Urinary bladder (tissue), 4 donors: ENCODE data around the gene ITGA3. TPM values are rescaled to one million over a fixed set of nuclear protein-coding genes. Genes with fewer than 3 reads are reported as not detected.

ENCODE experiments used
- DNase-seq: peaks from one replicate; pipeline ENCODE4 v3.0.0-alpha.2; 2015; ENCODE audit errors: extremely low spot score
- H3K27ac ChIP-seq: one replicate; pipeline ENCODE4 v1.5.1; 2013; ENCODE audit warnings: low read depth, mild to moderate bottlenecking, moderate library complexity
- H3K36me3 ChIP-seq: one replicate; pipeline ENCODE4 v1.6.1; 2013; ENCODE audit warnings: mild to moderate bottlenecking, moderate library complexity; ENCODE audit not compliant: insufficient read depth
- H3K4me1 ChIP-seq: one replicate; pipeline ENCODE4 v1.6.1; 2013; ENCODE audit warnings: mild to moderate bottlenecking, moderate library complexity; ENCODE audit not compliant: insufficient read depth
- H3K4me3 ChIP-seq: one replicate; pipeline ENCODE4 v1.5.1; 2013; ENCODE audit warnings: low read depth, low read length
- WGBS: extraction: QIAGEN DNeasy Blood & Tissue Kit; methylation state at CpG from one replicate; pipeline ENCODE4 v1.1.7; 2013; 5-methylcytosine and 5-hydroxymethylcytosine counted together
- polyA plus RNA-seq: library from polyadenylated mRNA; stranded (reverse); fragments of 200-250 nt; gene quantifications from one replicate; pipeline ENCODE4 v1.2.3, GENCODE V29; 2013
- total RNA-seq: library from RNA; depleted of rRNA; stranded (reverse); fragments of >200 nt; gene quantifications from one replicate; pipeline ENCODE4 v1.2.3, GENCODE V29; 2014
- donor health status: healthy with polysubstance abuse.
- donor health status: healthy.

ITGA3 gene
- total and polyA plus RNA-seq, 2 donors: 26.0 to 54.9 TPM

DNA sequence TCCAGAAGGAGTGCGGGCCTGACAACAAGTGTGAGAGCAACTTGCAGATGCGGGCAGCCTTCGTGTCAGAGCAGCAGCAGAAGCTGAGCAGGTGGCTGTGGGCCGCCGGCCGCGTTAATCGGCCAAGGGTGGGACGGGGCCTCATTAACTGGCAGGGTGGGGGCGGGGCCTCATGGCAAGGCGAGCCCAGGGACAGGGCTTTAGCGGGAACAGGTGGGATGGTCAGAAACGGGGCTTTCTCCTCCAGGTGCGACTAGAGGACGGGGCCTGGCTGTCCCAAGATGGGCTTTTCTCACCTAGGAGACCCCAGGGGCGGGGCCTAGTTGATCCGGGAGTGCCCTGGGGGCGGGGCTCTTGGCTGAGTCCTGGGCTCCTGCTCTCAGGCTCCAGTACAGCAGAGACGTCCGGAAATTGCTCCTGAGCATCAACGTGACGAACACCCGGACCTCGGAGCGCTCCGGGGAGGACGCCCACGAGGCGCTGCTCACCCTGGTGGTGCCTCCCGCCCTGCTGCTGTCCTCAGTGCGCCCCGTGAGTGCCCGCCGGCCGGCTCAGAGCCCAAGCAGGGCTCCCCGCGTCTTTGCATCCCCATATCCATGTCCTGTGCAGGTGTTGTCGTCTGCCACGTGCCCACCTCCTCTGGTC is 20.8 kb downstream of the ITGA3 start:
- 66% methylated on average over 39 of the region's 39 CpGs for WGBS
- Histone ChIP-seq H3K27ac (no peak overlapping the region), H3K36me3 (peaks cover 4% of the 10 kb centered on the region), H3K4me1 (no peaks in the 10 kb centered on the region), H3K4me3 (no peak overlapping the region)
- DNase-seq: no peak

DNA sequence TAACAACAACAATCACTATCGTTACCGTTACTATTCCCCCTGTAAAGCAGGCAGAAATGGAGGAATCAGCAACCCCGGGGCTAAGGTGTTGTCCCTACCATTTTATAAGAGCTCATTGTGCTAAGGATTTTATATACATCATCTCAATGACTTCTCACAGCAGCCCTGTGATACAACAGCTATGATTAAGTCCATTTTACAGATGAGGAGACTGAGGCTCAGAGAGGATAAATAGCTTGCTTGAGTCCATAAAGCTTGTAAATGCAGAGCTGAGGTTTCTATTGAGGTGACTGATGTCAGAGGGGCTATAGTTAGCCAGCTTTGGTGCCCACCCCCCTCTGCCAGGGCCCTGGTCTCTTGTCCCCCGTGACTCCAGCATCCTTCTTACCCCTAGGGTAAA is 22.5 kb downstream of the ITGA3 start:
- H3K4me1 ChIP-seq: no peaks in the 10 kb centered on the region
- H3K4me3 ChIP-seq: no peak overlapping the region
- 96% methylated on average over 4 of the region's 4 CpGs for WGBS
- no peak for DNase-seq
- H3K36me3 ChIP-seq: peaks cover 4% of the 10 kb centered on the region
- no peak overlapping the region for H3K27ac ChIP-seq

DNA sequence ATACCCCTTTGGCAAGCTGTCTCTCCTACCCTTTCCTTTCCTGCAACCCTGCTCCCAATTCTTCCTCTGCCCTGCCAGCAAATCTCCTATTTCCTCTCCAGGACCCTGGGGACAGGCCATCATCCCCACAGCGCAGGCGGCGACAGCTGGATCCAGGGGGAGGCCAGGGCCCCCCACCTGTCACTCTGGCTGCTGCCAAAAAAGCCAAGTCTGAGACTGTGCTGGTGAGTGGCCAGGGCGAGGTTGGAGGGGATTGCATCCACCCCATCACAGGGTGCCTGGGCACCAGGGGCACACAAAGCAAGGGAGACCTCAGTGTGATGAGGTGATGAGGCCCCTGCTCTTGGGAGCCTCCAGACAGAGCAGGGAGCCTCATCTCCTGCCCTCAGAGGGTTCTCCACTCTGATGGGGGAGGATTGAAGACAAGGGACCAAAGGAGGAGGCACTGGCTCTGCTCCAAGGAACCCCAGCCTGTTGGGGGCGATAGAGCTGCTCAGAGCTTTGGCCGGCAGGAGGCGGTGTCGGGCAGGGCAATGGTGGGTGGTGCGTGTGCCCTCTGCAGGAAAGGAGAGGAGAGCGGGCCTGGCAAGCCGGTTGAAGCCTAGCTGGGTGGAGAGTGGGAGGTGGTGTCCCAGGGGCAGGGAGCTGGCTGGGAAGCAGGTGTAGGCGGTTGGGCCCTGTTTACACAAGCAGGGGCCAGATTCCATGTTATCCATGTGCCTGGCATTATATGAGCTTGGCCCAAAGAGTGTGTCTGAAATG is 23.6 kb downstream of the ITGA3 start:
- no peak for DNase-seq
- Histone ChIP-seq H3K27ac (no peak overlapping the region), H3K4me1 (no peaks in the 10 kb centered on the region), H3K4me3 (no peak overlapping the region), H3K36me3 (peaks cover 4% of the 10 kb centered on the region)
- WGBS: 77% methylated on average over 12 of the region's 12 CpGs

DNA sequence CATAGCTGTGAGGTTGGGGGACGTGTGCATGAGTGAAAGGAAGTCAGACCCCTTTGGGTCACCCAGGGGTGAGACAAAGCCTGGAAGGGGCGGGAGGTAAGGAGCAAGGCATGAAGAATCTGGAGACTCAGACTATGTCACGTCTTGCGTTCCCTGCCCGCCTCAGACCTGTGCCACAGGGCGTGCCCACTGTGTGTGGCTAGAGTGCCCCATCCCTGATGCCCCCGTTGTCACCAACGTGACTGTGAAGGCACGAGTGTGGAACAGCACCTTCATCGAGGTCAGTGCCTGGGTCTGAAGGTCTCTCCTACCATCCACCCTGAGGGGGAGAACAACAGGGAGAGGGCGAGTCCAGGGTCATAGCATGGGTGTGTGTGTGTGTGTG is 24.2 kb downstream of the ITGA3 start:
- peaks cover 4% of the 10 kb centered on the region for H3K36me3 ChIP-seq
- 89% methylated on average over 11 of the region's 11 CpGs for WGBS
- no peaks in the 10 kb centered on the region for H3K4me1 ChIP-seq
- no peak overlapping the region for H3K27ac ChIP-seq
- H3K4me3 ChIP-seq: no peak overlapping the region
- no peak for DNase-seq

DNA sequence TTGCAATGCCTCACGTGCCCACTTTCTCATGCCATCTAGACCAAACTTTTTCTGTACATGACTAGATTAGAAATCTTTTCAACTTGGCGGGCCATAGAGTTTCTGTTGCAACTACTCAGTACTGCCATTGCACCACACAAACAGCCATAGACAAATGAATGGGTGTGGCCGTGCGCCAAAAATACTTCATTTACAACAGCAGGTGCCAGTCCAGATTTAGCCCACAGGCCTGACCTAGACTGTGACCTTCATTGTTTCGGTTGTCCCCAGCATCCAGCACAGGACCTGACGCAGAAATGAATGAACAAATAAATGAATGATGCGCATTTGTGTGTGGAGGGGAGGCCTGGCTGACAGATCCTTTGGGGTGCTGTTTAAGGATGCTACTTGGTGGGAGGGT is 24.9 kb downstream of the ITGA3 start:
- Histone ChIP-seq H3K4me3 (no peak overlapping the region), H3K36me3 (peaks cover 4% of the 10 kb centered on the region), H3K27ac (no peak overlapping the region), H3K4me1 (no peaks in the 10 kb centered on the region)
- WGBS: 90% methylated on average over 7 of the region's 7 CpGs
- DNase-seq: no peak

DNA sequence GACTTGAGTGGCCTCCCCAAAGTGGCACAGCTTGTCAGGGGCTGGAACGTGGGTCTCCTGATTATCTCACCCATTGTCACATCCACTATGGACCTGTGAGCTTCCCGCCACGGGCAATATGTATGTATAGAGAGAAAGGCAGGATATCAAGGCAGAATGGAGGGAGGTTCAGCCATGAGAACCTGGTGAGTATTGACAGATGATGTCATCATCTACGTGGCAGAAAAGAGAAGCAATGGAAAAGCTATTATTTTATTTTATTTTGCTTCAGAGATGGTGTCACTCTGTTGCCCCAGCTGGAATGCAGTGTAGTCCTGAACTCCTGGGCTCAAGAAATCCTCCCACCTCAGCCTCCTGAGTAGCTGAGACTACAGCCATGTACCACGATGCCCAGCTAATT is 25.8 kb downstream of the ITGA3 start:
- H3K27ac ChIP-seq: no peak overlapping the region

DNA sequence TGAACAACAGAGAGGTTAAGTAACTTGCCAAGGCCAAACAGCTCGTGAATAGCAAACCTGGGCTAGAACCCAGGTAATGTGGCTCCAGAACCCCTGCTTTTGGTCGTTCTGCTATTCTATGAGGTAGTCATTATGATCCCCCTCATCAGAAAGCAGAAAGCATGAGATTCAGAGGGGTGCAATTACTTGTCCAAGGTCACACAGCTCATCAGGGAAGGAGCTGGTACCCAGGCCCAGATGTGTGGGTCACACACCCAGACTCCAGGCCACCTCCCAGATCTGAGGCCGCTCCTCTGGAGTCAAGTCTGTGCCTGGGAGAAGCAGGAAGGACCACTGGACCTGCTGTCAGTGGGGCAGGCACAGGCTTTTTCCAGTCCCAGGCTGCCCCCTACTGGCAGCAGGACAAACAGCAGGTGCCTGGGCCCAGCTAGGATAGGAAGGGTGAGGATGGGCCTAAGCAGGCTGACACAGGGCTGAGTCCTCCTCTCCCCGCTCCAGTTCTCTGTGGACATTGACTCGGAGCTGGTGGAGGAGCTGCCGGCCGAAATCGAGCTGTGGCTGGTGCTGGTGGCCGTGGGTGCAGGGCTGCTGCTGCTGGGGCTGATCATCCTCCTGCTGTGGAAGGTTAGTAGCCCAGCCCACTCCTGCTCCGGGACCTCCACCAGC is 31.5 kb downstream of the ITGA3 start:
- 46% methylated on average over 10 of the region's 10 CpGs for WGBS
- H3K36me3 ChIP-seq: peaks cover 3% of the 10 kb centered on the region
- H3K4me3 ChIP-seq: no peak overlapping the region
- DNase-seq: no peak
- no peaks in the 10 kb centered on the region for H3K4me1 ChIP-seq
- H3K27ac ChIP-seq: no peak overlapping the region

More for the DNA sequence above, 25.8 kb downstream of the ITGA3 start:
- 81% methylated on average over 5 of the region's 5 CpGs for WGBS
- Histone ChIP-seq H3K4me1 (no peaks in the 10 kb centered on the region), H3K4me3 (no peak overlapping the region), H3K36me3 (peaks cover 4% of the 10 kb centered on the region)
- DNase-seq: no peak

DNA sequence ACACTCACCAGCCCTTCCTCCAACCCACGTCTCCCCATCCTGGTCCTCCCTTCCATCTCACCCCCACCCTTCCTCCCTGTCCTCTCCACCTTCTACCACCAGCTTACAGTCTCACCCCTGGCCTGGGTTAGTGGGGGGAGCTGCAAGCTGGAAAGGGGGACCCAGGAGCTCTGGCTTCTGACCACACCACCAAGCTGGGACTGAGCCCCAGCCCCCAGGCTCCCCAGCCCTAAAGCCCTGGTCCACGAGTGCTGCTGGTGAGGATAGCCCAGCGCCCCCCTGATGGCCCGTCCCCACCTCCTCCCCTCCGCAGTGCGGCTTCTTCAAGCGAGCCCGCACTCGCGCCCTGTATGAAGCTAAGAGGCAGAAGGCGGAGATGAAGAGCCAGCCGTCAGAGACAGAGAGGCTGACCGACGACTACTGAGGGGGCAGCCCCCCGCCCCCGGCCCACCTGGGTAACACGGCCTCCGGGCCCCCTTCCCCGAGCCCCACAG is 32.0 kb downstream of the ITGA3 start:
- no peaks in the 10 kb centered on the region for H3K4me1 ChIP-seq
- H3K4me3 ChIP-seq: no peak overlapping the region
- peaks cover 3% of the 10 kb centered on the region for H3K36me3 ChIP-seq
- H3K27ac ChIP-seq: no peak overlapping the region
- DNase-seq: no peak
- 79% methylated on average over 19 of the region's 19 CpGs for WGBS

DNA sequence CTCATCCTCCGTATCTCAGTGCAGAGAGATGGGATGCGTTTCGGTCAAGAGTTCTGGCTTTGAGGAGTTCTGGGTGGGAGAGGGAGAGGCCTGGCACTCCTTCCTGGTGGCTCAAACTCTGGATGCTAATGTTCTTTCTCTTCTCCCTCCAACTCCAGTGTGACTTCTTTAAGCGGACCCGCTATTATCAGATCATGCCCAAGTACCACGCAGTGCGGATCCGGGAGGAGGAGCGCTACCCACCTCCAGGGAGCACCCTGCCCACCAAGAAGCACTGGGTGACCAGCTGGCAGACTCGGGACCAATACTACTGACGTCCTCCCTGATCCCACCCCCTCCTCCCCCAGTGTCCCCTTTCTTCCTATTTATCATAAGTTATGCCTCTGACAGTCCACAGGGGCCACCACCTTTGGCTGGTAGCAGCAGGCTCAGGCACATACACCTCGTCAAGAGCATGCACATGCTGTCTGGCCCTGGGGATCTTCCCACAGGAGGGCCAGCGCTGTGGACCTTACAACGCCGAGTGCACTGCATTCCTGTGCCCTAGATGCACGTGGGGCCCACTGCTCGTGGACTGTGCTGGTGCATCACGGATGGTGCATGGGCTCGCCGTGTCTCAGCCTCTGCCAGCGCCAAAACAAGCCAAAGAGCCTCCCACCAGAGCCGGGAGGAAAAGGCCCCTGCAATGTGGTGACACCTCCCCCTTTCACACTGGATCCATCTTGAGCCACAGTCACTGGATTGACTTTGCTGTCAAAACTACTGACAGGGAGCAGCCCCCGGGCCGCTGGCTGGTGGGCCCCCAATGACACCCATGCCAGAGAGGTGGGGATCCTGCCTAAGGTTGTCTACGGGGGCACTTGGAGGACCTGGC is 33.3 kb downstream of the ITGA3 start:
- Histone ChIP-seq H3K36me3 (peaks cover 3% of the 10 kb centered on the region), H3K4me1 (no peaks in the 10 kb centered on the region), H3K4me3 (no peak overlapping the region), H3K27ac (no peak overlapping the region)
- WGBS: 79% methylated on average over 25 of the region's 25 CpGs
- DNase-seq: no peak

DNA sequence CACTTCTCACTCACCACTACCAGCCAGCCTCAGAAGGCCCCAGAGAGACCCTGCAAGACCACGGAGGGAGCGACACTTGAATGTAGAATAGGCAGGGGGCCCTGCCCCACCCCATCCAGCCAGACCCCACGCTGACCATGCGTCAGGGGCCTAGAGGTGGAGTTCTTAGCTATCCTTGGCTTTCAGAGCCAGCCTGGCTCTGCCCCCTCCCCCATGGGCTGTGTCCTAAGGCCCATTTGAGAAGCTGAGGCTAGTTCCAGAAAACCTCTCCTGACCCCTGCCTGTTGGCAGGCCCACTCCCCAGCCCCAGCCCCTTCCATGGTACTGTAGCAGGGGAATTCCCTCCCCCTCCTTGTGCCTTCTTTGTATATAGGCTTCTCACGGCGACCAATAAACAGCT is 34.2 kb downstream of the ITGA3 start:
- no peaks in the 10 kb centered on the region for H3K4me1 ChIP-seq
- H3K27ac ChIP-seq: no peak overlapping the region
- WGBS: 69% methylated on average over 6 of the region's 6 CpGs
- DNase-seq: no peak
- peaks cover 3% of the 10 kb centered on the region for H3K36me3 ChIP-seq
- no peak overlapping the region for H3K4me3 ChIP-seq

DNA sequence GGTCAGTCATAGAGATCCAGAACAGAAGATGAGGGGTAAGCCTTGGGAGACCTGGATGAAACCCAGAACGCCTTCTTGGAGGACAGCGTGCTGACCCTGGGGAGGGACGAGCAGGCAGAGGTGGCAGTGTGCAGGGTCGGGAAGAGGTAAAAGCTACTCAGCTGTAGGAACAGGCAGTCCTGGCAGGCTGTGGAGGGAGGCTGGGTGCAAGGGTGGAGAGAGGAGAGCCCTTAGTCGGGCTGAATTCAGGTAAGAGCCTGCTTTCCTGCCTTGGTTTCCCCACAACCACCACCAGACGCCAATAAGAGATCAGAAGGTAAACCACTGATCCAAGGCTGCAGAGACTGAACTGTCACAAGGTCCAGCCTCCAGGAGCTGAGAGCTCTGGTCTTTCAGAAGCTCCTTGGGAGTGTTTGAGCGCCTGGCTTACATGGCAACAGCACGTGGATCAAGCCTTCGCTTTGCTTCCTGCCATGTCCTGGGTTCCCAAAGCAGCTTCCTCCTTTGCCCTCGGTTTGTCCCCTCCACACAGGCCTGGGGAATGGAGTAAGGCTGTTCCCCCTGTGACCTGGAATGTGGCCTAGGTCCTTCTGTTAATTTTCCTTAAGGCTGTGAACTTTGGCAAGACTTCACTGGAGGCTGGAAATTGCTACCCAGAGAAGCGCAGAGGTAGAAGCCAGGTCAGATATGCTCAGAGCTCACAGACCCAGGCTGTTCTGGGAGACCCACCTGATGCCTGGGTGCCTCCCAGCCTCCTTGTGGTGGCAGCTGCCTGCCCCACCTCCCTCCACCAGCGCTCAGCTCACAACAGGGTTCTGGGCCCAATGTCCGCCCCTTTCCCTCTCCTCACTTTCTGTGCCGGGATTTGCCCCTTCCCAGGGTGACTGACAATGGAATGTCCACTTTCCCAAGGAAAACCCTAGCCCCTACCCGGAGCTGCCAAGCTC is 35.3 kb downstream of the ITGA3 start:
- no peak overlapping the region for H3K4me3 ChIP-seq
- 74% methylated on average over 15 of the region's 15 CpGs for WGBS
- DNase-seq: no peak

DNA sequence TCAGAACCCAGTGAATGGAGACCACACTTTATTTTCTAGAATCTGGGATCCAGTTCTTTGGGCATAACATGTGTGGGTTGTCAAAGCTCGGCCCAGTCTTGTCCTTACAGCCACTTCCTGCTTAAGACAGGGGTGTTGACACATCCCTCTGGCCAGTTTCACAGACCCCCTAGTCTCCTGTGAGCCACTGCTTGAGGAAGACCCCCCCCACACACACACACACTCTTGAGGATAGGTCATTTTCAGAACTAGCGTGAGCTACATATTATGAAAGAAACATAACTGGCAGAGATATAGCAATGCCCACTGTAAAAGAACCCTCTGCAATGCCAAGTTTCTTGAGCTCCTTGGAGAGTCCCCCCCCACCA is 36.0 kb downstream of the ITGA3 start:
- H3K4me3 ChIP-seq: no peak overlapping the region
- DNase-seq: no peak
- H3K36me3 ChIP-seq: peaks cover 3% of the 10 kb centered on the region
- 55% methylated on average over 2 of the region's 2 CpGs for WGBS
- H3K27ac ChIP-seq: no peak overlapping the region
- H3K4me1 ChIP-seq: no peaks in the 10 kb centered on the region

More for the DNA sequence above, 35.3 kb downstream of the ITGA3 start:
- no peaks in the 10 kb centered on the region for H3K4me1 ChIP-seq
- peaks cover 3% of the 10 kb centered on the region for H3K36me3 ChIP-seq
- no peak overlapping the region for H3K27ac ChIP-seq
